HG03025 (cell line): Measurements from ENCODE around the gene MTCL1.
A peak's percentile ranks its signal among the peaks of the same experiment; 100 is the strongest.

Source experiments
- ATAC-seq: cut with Tn5 transposase; IDR thresholded peaks from one replicate; pipeline ENCODE4 v1.9.1; 2021; ENCODE audit warnings: mild to moderate bottlenecking, moderate library complexity; ENCODE audit not compliant: unreplicated experiment, low FRiP score

MTCL1 gene

DNA sequence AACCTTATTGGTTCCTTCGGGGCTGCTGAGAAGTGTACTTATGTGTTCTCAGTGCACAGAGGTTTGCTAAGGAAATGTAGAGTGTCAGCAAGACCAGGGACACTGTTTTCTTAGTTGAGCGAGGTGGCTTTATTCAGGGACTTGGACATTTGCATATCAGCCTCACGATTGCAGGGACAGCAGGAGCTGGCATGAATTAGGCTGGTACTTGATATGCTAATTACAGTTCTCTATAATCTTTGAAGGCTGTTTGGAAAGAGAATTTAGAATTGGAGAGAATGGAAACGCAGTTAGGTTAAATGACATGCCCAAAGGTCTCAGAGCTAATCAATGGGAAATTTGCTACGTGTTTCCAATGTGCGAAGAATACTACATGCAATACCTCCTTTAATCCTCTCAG lies 18.7 kb upstream of the MTCL1 start:
- no peak for ATAC-seq

DNA sequence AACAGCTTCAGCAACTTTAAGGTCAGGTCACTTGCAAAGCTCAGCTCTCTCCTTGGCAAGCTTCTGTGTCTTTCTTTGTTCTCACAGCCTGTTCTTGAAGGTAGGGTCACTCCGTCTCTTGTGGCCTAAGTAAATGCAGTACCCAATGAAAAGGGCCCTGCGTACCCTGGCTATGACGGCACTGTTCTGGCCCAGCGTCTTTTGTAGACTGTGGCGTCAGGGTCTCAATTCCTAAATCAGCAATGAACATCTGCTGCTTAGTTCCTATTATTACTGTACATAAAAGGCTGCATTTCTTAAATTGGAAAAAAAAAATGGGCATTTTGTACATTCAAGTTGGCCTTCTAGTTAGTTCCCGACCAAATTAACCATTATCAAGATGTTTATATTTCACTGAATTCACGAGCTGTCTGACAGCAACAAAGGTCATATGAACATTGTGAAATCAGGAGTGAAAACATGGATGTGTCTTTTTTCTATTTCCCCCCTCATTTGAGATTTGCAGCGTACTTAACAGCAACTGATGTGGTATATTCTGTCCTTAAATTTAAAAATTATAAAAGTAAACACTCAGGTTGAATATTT lies 17.0 kb upstream of the MTCL1 start:
- no peak for ATAC-seq

DNA sequence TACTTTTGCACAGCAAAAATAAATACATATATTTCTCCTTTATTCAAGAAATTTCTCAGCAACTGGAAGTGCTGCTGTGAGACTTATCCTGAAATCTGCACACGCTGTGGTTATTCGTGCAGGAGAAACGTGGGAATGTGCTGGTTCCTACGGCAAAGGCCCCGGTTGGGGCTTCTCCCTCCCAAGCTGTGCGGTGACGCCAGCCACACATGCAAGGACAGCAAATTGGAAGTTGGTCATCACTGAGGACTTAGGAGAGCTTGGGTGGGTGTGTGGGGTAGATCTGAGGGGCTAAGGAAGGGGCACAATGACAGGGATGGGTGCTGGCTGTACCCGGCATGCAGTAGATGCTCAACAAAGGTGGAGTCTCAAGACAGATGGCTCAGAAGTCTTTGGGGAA lies 16.5 kb upstream of the MTCL1 start:
- no peak for ATAC-seq

DNA sequence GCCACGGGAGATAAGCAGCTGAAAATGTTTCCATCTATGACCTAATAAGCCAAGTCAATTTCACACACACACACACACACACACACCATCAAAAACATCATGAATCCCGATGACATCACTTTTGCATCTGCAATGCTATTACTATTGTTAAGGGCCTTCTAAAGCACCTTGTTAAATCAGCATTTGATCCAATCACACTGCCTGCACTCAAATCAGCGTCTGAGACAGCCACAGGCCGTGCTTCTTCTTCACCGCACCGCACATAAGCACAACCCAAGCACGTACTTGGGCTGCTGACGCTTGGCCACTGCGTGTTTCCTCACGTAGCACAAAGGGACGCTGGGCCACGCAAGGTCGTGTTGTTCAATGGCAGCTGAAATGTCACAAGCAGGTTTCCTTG lies 15.8 kb upstream of the MTCL1 start:
- no peak for ATAC-seq

DNA sequence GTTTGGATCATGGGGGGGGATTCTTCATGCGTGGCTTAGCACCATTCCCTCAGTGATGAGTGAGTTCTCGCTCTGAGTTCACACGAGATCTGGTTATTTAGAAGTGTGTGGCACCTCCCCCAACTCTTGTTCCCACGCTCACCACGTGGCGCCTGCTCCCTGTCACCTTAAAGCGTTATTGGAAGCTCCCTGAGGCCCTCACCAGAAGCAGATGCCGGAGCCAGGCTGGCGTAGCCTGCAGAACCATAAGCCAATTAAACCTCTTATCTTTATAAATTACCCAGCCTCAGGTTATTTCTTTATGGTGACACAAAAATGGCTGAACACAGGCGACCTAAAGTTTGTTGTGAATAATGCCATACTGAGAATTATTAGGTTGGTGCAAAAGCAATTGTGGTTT lies 10.5 kb upstream of the MTCL1 start:
- ATAC-seq = no peak

DNA sequence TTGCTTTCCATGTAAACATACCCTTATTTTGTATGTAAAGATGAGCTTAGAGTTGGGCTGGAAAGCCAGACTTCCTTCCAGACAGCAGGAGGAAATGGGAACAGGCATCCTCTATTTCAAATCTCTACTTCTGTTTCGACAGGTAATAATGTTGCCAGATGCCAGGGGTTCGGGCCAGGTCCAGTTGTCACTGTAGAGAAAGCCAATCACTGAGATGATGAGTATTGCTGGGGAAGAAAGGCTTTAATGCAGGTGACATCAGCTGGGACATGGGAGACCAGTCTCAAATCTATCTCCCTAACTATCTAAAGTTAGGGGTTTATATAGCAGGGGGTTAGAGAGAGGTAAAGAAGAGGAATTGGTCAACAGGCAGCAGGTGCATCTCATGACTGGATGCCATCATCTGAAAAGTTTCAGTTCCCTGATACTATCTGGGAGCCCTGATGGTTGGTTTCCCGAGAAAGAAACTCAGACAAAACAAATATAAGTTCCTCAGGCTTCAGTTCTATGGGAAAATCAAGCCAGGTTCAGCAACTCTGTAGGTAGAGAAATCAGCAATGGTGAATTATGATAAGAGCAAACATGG lies 9.3 kb upstream of the MTCL1 start:
- ATAC-seq = no peak

DNA sequence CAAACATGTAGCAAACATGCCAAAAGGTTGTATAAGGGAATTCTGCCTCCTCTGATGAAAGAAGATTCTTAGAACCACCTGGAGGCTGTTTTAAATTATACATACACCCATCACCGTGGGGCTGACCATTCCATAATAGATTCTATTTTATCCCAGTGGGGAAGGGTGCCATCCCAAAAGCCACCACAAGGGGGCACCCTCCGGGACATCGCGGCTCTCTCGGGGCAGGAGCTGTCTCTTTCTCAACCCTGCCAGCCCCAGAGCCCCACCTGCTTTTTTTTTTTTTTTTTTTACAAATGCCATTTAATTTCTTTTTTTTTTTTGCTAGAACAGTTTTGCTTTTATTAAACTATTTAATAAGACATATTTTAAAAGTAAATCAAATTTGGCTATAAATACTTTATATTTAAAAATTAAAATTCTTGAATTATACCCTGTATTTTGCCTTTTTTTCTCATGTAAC lies 8.6 kb upstream of the MTCL1 start:
- ATAC-seq = no peak

DNA sequence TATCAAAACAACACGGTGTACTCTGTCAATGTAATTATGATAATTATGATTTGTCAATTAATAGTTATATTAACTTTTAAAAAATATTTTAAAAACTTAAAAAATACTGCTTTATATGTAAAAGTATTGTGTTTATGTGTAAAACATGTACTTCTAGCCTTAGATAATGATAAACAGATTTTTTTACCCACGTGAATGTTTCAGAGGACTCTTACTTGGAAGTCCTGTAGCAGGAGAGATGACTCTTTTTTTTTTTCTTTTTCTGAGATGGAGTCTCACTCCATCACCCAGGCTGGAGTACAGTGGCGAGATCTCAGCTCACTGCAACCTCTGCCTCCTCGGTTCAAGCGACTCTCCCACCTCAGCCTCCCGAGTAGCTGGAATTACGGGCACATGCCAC lies 6.2 kb upstream of the MTCL1 start:
- ATAC-seq = no peak

DNA sequence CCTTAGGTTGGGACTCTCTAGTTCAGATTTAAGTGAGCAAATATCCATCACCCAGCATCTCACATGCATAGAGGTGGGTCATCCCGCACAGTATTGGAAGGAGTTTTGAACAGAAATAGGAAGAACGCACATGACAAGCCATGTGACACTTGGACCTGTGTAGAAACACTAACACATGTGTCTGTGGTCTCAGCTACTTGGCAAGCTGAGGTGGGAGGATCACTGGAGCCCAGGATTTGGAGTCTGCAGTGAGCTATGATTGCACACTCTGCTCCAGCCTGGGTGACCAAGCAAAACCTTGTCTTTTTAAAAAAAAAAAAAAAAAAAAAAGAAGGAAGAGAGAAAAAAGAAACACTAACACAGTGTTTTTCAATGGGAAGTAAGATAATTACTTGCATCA lies 5.4 kb upstream of the MTCL1 start:
- ATAC-seq = no peak

DNA sequence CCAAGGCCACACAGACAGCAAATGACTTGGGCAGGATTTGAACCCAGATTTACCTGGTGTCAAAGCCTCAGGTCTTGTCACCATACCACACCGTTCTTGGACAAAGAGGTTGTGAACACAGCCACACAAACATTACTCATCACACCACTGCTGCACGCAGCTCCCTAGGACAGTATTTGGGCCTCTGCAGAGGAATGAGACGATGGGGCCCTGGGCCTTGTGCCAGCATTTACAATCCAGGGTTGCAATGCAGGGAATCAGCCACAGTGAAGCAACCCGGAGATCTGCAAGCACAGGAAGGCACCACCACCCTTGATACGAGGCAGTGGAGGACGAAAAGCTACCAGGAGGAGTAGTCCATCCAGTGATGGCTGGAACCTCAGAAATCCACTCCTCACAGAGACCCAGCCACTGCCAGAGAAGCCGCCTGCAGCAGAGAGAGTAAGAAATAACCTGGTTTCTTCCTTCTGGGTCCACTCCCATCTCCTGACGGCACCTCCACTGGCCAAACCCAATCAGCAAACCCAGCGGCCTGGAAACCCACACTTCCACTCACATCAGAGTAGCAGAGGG lies 3.7 kb upstream of the MTCL1 start:
- ATAC-seq = no peak

DNA sequence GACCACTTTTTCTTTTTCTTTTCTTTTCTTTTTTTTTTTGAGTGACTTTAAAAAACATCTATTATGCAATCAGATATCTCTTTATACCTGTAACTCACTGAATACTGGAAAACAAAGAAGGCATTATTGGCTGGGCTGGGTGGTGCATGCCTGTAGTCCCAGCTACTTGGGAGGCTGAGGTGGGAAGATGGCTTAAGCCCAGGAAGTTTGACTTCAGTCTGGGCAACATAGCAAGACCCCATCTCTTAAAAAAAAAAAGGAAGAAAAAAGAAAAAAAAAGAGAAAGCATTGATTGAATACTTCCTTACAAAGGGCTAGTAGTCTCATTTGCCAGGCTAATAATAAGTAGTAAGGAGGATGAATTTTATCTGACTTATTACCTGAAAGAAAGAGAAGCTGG lies 2.7 kb upstream of the MTCL1 start:
- no peak for ATAC-seq

DNA sequence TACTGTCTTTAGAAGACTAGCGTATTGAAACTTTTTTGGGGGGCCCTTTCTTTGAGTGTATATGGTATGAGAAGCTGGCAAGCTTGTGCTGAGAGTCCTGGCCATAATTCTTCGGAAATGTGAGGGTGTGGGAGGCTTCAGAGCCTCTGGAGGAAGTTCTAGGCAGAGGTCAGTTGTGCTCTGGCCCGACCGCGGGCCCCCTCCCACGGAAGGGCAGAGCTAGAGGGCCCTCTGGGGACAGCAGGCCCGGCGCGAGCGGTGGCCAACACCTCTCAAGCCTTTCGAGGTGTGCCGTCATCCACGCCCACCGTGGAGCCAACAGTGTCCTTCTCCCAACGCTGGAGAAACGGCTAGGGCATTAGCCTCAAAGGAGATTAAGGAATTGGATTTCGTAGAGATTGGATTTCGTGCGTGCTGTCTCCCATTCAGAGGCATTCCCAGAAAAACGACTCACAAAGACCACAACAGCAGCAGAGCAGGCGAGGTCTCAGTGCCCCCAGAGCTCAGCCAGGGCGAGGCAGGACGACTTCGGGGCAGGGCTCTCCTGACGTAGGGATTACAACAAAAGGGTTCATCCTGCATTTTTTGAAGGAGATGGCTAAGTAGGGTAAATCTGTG lies 2.2 kb upstream of the MTCL1 start:
- ATAC-seq = no peak

DNA sequence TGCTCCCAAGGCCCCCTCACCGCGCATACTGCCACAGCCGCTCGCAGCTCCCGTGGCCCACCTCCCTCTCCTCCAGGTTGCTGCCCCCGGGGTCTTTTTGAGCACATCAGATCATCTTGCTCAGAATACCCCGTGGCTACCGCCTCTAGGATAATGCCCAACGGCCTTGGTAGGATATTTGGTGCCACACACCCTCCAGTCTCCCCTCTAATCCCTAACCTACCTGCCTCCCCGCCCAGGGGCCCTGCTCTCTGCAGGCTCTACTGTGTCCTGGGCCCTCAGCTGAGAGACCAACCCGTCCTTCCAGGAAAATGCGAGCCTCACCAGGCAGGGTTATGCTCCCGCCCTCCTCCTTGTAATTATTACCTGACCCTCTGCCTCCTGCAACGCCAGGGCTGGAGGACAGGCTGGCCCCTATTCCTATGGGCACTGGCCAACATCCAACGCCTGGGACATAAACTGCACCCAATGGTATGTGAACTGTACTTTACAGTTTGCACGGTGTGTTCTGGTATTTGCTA lies 1.5 kb upstream of the MTCL1 start:
- ATAC-seq = no peak

DNA sequence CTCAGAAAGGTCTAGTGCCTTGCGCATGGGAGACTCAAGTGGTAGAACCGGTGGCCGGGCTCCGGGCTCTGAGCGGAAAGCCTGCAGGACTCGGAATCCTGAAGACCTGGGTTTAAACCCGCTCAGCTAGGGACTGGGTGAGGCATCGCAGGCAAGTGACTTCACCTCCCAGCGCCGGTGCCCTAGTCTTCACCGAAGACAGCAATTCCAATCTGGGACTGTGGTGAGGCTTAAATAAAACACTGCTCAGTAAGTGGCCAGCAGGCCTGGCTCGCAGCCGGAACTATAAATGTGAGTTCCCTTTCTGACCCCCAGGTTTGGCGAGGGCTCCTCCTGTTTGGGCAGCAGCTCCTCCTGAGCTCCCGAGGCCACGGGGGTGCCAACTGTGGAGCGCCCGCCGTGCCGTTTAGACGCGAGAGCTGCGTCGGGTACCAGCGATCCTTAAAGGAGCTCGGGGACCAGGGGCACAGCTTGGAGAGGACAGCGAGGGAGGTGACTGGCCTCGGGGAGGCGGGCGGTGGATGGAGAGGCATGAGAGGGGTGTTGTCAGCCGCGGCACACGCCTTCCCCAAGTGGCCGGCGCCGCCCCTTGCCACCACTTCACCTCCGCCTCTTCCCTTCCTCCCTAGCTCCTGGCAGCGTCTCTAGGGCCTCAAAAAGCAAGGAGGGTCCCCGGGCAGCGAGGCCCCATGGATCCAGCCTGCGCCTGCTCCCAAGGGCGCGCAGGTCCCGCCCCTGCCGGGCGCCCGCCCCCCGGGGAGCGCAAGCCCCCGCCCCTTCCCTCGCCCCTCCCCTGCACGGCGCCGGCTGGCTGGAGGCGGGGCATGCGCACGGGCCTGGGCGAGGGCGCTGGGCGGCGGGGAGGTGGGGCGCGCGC lies 757 bp upstream of the MTCL1 start:
- ATAC-seq = peak; percentile 84

DNA sequence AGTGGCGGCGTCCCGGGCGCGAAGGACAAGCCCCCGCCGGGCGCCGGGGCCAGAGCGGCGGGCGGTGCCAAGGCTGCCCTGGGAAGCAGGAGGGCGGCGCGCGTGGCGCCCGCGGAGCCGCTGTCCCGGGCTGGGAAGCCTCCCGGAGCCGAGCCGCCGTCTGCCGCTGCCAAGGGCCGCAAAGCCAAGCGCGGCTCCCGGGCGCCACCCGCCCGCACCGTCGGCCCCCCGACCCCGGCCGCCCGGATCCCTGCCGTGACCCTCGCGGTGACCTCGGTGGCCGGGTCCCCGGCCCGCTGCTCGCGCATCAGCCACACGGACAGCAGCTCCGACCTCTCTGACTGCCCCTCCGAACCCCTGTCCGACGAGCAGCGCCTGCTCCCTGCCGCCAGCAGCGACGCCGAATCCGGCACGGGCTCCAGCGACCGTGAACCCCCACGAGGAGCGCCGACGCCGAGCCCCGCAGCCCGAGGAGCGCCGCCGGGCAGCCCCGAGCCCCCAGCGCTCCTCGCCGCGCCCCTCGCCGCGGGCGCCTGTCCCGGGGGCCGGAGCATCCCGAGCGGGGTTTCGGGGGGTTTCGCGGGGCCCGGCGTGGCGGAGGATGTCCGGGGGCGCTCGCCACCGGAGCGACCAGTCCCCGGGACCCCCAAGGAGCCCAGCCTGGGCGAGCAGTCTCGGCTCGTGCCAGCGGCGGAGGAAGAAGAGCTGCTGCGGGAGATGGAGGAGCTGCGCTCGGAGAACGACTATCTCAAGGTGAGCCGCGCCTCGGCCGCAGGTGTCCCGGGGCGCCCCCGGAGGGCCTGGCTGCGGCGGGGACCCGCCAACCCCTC lies 820 bp downstream of the MTCL1 start:
- no peak for ATAC-seq

DNA sequence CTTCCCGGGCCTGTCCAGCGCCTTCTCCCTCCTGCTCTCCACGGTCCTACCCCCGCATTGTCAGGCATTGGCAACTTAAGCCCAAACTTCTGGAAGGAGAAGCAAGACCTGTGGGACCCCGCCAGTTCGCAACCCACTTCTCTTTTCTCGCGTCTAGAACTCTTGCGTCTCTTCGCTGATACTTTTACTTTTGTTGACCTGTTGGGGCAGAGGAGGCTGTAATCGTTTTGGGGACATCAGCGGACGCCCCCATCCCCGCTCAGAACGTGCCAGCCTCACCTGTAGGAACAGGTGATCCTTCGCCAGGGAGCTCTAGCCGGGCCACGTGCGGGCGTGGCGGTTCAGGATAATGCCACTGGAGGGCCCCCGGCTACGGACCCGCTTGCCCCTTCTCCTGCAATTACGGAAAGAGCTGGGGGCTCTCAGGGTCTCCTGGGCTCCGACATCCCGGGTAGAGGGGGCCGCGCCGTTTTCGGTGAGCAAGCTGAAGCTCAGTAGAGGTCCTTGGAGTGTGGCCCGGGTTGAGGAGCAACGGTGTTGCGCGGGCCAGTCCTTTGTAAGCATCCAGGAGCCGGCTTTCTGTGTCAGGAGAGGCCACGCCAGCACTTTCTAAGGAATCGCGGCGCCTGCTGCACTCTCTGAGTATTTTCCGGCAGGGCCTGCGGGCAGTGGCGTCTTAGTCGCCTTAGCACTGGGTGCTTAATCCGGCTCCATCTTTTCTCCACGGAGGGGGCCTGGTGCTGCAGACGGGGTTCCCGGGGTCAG lies 1.6 kb downstream of the MTCL1 start:
- ATAC-seq = no peak

DNA sequence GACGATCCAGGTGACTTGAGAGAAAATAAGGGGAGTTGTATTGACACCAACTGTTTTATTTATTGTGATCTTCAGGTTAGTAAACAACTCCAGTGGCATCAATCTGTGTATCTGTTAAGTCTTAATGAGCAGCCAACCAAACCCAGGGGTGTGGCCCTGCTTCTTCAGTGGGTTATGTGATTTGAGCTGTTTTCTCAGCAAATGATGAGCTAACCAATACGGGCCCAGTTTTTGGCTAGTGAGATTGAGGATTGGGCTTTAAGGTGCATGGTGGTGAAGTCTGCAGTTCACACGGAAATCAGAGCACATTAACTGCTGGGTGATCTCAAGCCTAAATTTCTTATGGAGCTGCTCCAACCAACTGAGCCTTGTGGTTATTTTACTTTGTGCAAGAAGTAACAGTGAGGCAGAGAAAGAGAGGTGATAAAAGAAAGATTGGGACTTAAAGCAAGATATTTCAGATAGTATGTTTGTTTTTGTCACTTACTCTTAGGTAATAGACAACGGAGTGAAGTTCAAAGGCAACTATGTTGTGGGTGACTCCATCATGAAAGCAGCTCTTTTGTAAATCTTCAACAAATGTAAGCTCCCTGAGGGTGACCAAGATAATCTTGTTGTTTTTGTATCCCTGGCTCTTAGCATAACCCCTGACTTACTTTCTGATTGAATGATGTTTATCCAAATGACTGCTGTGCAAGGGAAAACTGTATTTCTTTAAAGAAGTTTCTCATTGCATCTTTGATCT lies 2.4 kb downstream of the MTCL1 start:
- no peak for ATAC-seq

DNA sequence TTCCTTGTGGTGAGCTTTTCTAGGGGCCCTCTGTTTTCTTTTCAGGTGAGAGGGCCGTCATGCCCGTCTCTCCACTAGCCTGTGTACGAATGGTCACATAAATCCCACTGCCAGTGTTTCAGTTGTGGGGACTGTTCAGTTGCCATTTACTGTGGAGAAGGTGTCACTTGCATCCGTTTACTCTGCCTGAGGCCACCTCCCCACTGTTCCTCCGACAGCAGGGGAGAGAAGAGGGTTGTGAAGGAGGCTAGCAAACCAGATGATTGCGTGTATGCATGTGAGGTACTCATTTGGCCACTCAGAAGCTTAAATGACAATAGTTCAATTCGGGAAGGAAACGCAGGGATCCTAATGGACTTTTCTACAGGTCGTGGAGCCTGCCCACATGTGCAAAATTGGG lies 3.3 kb downstream of the MTCL1 start:
- ATAC-seq = no peak
